Activated CD8-positive, alpha-beta T cell treated with anti-CD3 and anti-CD28 coated beads for 36 hours (primary cell): ENCODE results near the gene DIS3L2. TPM values are rescaled to one million over a fixed set of nuclear protein-coding genes. Genes with fewer than 3 reads are reported as not detected.

Experiments used
- ATAC-seq: fragments of 200-7000 bp; cut with Tn5 transposase; one replicate; pipeline ENCODE4 v1.10.0; 2021; ENCODE audit warnings: mild to moderate bottlenecking, moderate library complexity
- CTCF ChIA-PET: fragments of 350-600 bp; sonication (Branson Sonifier 250); formaldehyde crosslinking; loops from one replicate; lab custom pipeline; 2021; ENCODE audit warnings: antibody characterized with exemption; lab: Charles Lee
- POLR2A ChIA-PET: fragments of 350-600 bp; sonication (Branson Sonifier 250); formaldehyde crosslinking; loops from one replicate; lab custom pipeline; 2021; ENCODE audit warnings: antibody characterized with exemption; lab: Charles Lee
- DNase-seq: peaks from one replicate; pipeline ENCODE4 v3.0.0-alpha.2; 2020
- H3K27ac Mint-ChIP-seq: one replicate; pipeline ENCODE4 v1.8.0; 2021; ENCODE audit warnings: mild to moderate bottlenecking, mixed read lengths
- H3K27me3 Mint-ChIP-seq: one replicate; pipeline ENCODE4 v1.8.0; 2021; ENCODE audit warnings: mixed read lengths
- H3K36me3 Mint-ChIP-seq: one replicate; pipeline ENCODE4 v1.8.0; 2021; ENCODE audit warnings: low read depth, mixed read lengths
- H3K4me1 Mint-ChIP-seq: one replicate; pipeline ENCODE4 v1.8.0; 2021; ENCODE audit warnings: low read depth, mixed read lengths
- H3K4me3 Mint-ChIP-seq: one replicate; pipeline ENCODE4 v1.8.0; 2021; ENCODE audit warnings: mild to moderate bottlenecking, moderate library complexity, mixed read lengths
- H3K9me3 Mint-ChIP-seq: one replicate; pipeline ENCODE4 v1.8.0; 2021; ENCODE audit warnings: mixed read lengths
- CTCF ChIP-seq: fragments of 200-600 bp; IDR thresholded peaks from one replicate; pipeline ENCODE4 v1.8.0; 2022; ENCODE audit warnings: antibody characterized with exemption, mild to moderate bottlenecking
- intact Hi-C: fragments of 100-400 bp; cut with micrococcal nuclease; formaldehyde crosslinking; loops from one replicate; pipeline ENCODE4 v1.10.0; 2022
- total RNA-seq, 2 experiments: library from RNA; stranded (reverse); gene quantifications; one replicate each; pipeline ENCODE4 v1.2.3, GENCODE V29; 2021

The DIS3L2 gene
- total RNA-seq, 2 experiments from 2014 or later, result 26.5 to 27.2 TPM

- Mint-ChIP-seq H3K27ac (no peak overlapping the region), H3K36me3 (no peaks in the 10 kb centered on the region), H3K4me1 (peaks cover 37% of the 10 kb centered on the region), H3K9me3 (no peaks in the 10 kb centered on the region), H3K27me3 (no peaks in the 10 kb centered on the region), H3K4me3 (no peak overlapping the region)
- ATAC-seq (no peak), DNase-seq (no peak)
- intact Hi-C loops, result no loop called here
- POLR2A ChIA-PET, result no interaction called here
- CTCF ChIA-PET, result interaction anchor here (1.5 to 1.6 kb wide), 2 partner anchors 37 to 388 kb away, joined by 3 to 5 read pairs; no protein-coding TSS in a partner anchor
- no peak for TF ChIP-seq CTCF
Measured at GRCh38 chr2:232288489-232289030, 327.0 kb downstream of the DIS3L2 start.

- Mint-ChIP-seq H3K4me1 (peaks cover 19% of the 10 kb centered on the region), H3K36me3 (no peaks in the 10 kb centered on the region)
- ATAC-seq, result no peak
Measured at GRCh38 chr2:232290668-232291067, 329.2 kb downstream of the DIS3L2 start.

GRCh38 chr2:232291343-232291742, 329.8 kb downstream of the DIS3L2 start:
- H3K36me3 Mint-ChIP-seq, result no peaks in the 10 kb centered on the region
- CTCF ChIA-PET, result interaction anchor here (0.6 to 4.7 kb wide), 8 partner anchors 8 to 366 kb away, joined by 3 to 53 read pairs (median 4); no protein-coding TSS in a partner anchor
- POLR2A ChIA-PET, result interaction anchor here (1.3 kb wide), 1 partner anchor 10 kb away, joined by 3 read pairs; no protein-coding TSS in a partner anchor
- no peaks in the 10 kb centered on the region for H3K27me3 Mint-ChIP-seq
- intact Hi-C loops, result no loop called here
- peaks cover 12% of the 10 kb centered on the region for H3K4me1 Mint-ChIP-seq
- DNase-seq (no peak), ATAC-seq (no peak)
- no peak overlapping the region for H3K4me3 Mint-ChIP-seq
- no peaks in the 10 kb centered on the region for H3K9me3 Mint-ChIP-seq
- TF ChIP-seq CTCF, result no peak
- H3K27ac Mint-ChIP-seq, result no peak overlapping the region

More at GRCh38 chr2:232290668-232291067, 329.2 kb downstream of the DIS3L2 start:
- Mint-ChIP-seq H3K27ac (no peak overlapping the region), H3K4me3 (no peak overlapping the region), H3K9me3 (no peaks in the 10 kb centered on the region), H3K27me3 (no peaks in the 10 kb centered on the region)
- no peak for DNase-seq
- intact Hi-C loops, result no loop called here
- POLR2A ChIA-PET, result interaction anchor here (1.3 kb wide), 1 partner anchor 11 kb away, joined by 3 read pairs; no protein-coding TSS in a partner anchor
- TF ChIP-seq CTCF, result no peak
- CTCF ChIA-PET, result interaction anchor here (0.6 to 4.7 kb wide), 5 partner anchors 17 to 365 kb away, joined by 3 to 53 read pairs (median 3); no protein-coding TSS in a partner anchor

DNA sequence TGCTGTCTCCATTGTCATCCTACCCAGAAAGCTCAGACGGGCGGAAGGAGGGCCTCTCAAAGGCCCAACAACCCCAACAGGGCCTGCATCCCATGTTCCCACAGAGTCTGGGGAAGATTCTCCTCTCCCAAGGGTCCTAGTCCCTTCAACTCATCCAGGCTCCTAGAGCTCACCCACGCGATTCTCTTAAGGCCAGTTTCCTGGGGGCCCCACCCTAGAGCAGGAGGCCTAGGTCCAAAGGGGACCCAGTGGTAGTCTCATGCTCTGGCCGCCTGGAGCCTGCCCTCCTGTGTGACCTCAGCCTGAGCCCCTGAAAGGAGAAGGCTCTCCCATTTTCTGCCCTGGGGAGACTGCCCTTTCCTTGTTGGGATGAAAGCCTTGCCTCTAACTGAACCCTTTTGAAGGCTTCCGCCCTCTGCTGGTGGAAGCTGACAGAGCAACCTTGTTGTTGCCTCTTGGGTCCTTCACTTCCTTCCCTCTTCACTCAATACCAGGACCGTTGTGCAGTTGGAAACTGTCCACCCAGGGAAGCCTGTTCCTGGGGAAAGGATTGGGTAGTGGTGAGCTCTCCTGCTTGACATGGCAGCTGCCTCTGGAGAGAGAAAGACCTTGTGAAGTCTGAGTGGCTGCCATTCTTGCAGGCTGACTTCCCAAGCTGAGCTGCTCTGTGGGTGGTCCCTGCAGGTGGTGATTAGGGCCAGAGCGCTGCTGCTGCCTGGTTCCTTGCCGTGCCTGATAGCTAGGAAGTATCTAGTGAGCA, 331.1 kb downstream of the DIS3L2 start:
- no peaks in the 10 kb centered on the region for H3K36me3 Mint-ChIP-seq
- H3K9me3 Mint-ChIP-seq, result no peaks in the 10 kb centered on the region
- DNase-seq (peak; percentile 77), ATAC-seq (peak; percentile 74)
- intact Hi-C loops, result no loop called here
- ChIA-PET POLR2A (interaction anchor here (0.8 to 1.5 kb wide), 2 partner anchors 14 to 17 kb away, joined by 3 to 6 read pairs; no protein-coding TSS in a partner anchor), CTCF (interaction anchor here (0.7 to 4.7 kb wide), 26 partner anchors 9 to 492 kb away, joined by 3 to 53 read pairs (median 4); no protein-coding TSS in a partner anchor)
- TF ChIP-seq CTCF, result peak; percentile 81
- H3K27me3 Mint-ChIP-seq, result no peaks in the 10 kb centered on the region
- no peak overlapping the region for H3K4me3 Mint-ChIP-seq
- peaks cover 10% of the 10 kb centered on the region for H3K4me1 Mint-ChIP-seq
- no peak overlapping the region for H3K27ac Mint-ChIP-seq
